ENCODE results near the gene TBC1D1. TPM values are rescaled to one million over a fixed set of nuclear protein-coding genes. Genes with fewer than 3 reads are reported as not detected.

TBC1D1 gene
- total RNA-seq, 1 donor from 2014 or later: 47.1 TPM

- H3K27me3 ChIP-seq (ENCODE audit: control insufficient read depth, insufficient read depth, low read length): no peaks in the 10 kb centered on the region
- no peak for FAIRE-seq
- no peak for DNase-seq (ENCODE audit: low read depth)
- no peak overlapping the region for H3K4me3 ChIP-seq (ENCODE audit: low read depth, low read length)
- no peak for TF ChIP-seq CTCF (IDR thresholded peaks at IDR 0.05; ENCODE audit: insufficient read depth, low read length, severe bottlenecking)
- H3K36me3 ChIP-seq (ENCODE audit: control insufficient read depth, insufficient read depth, low read length): no peaks in the 10 kb centered on the region
Measured at GRCh38 chr4:38152305-38152704, 261.4 kb downstream of the TBC1D1 start.

GRCh38 chr4:38152721-38153386 lies 262.0 kb downstream of the TBC1D1 start:
- Histone ChIP-seq H3K36me3 (ENCODE audit: control insufficient read depth, insufficient read depth, low read length) (no peaks in the 10 kb centered on the region), H3K4me3 (ENCODE audit: low read depth, low read length) (no peak overlapping the region), H3K27me3 (ENCODE audit: control insufficient read depth, insufficient read depth, low read length) (no peaks in the 10 kb centered on the region)
- FAIRE-seq: no peak
- DNase-seq (ENCODE audit: low read depth): no peak
- no peak for TF ChIP-seq CTCF (IDR thresholded peaks at IDR 0.05; ENCODE audit: insufficient read depth, low read length, severe bottlenecking)

GRCh38 chr4:38153387-38153760 lies 262.5 kb downstream of the TBC1D1 start:
- FAIRE-seq: no peak
- no peak for DNase-seq (ENCODE audit: low read depth)
- H3K27me3 ChIP-seq (ENCODE audit: control insufficient read depth, insufficient read depth, low read length): no peaks in the 10 kb centered on the region
- no peak for TF ChIP-seq CTCF (IDR thresholded peaks at IDR 0.05; ENCODE audit: insufficient read depth, low read length, severe bottlenecking)
- H3K4me3 ChIP-seq (ENCODE audit: low read depth, low read length): no peak overlapping the region
- H3K36me3 ChIP-seq (ENCODE audit: control insufficient read depth, insufficient read depth, low read length): no peaks in the 10 kb centered on the region

GRCh38 chr4:38154252-38154651 lies 263.4 kb downstream of the TBC1D1 start:
- DNase-seq (ENCODE audit: low read depth) (no peak), FAIRE-seq (peak; percentile 47)
- H3K27me3 ChIP-seq (ENCODE audit: control insufficient read depth, insufficient read depth, low read length): no peaks in the 10 kb centered on the region
- H3K36me3 ChIP-seq (ENCODE audit: control insufficient read depth, insufficient read depth, low read length): no peaks in the 10 kb centered on the region
- no peak overlapping the region for H3K4me3 ChIP-seq (ENCODE audit: low read depth, low read length)
- TF ChIP-seq CTCF (IDR thresholded peaks at IDR 0.05; ENCODE audit: insufficient read depth, low read length, severe bottlenecking): no peak

- peak; percentile 73 for DNase-seq (ENCODE audit: low read depth)
- H3K27me3 ChIP-seq (ENCODE audit: control insufficient read depth, insufficient read depth, low read length): no peaks in the 10 kb centered on the region
- H3K36me3 ChIP-seq (ENCODE audit: control insufficient read depth, insufficient read depth, low read length): no peaks in the 10 kb centered on the region
- FAIRE-seq: no peak
- peak overlapping the region; percentile 29 for H3K4me3 ChIP-seq (ENCODE audit: low read depth, low read length)
- TF ChIP-seq CTCF (IDR thresholded peaks at IDR 0.05; ENCODE audit: insufficient read depth, low read length, severe bottlenecking): no peak
Measured at GRCh38 chr4:38154681-38155588, 264.1 kb downstream of the TBC1D1 start.
